HepG2 (cell line): ENCODE measurements around the gene ALK. TPM values are rescaled to one million over a fixed set of nuclear protein-coding genes. Genes with fewer than 3 reads are reported as not detected.

Source experiments
- ATAC-seq: fragments of 200-7000 bp; cut with Tn5 transposase; 3 replicates; pipeline ENCODE4 v1.9.1; 2020; ENCODE audit warnings: mild to moderate bottlenecking, moderate library complexity
- BruUV-seq: library from RNA; stranded (reverse); fragments of 400-500 nt; replicated peaks from 2 replicates; lab custom pipeline; 2021; lab: Mats Ljungman, UMichigan
- CTCF ChIA-PET: fragments of 300-600 bp; formaldehyde crosslinking; extraction: SDS; loops from one replicate; lab custom pipeline; 2021; ENCODE audit warnings: low total read pairs, inconsistent platforms, low intra/inter-chr PET ratio; lab: Yijun Ruan, JAX
- POLR2A ChIA-PET: fragments of 350-600 bp; sonication (Branson Sonifier 250); formaldehyde crosslinking; loops from one replicate; lab custom pipeline; 2020; ENCODE audit warnings: antibody characterized with exemption, inconsistent platforms; lab: Yijun Ruan, JAX
- DNase-seq: peaks from one replicate; pipeline ENCODE4 v3.0.0-alpha.2; 2015; ENCODE audit warnings: low spot score
- FAIRE-seq: peaks from 3 replicates; lab custom pipeline; 2011; peaks lifted over from hg19 to GRCh38; lab: Jason Lieb, UNC
- H2AFZ ChIP-seq: one replicate; pipeline ENCODE4 v1.6.1; 2011; ENCODE audit warnings: low read length, inconsistent platforms
- H3K27ac ChIP-seq: fragments of 300-600 bp; 3 replicates; pipeline ENCODE4 v1.8.0; 2011; ENCODE audit warnings: mixed run types, mild to moderate bottlenecking, mixed read lengths, low read length, inconsistent platforms; ENCODE audit not compliant: insufficient read depth; ENCODE audit errors: extremely low read length
- H3K27me3 ChIP-seq, 2 experiments: fragments of 200-600 bp in 1 of 2; 2 replicates in 1 of 2; 3 replicates in 1 of 2; pipeline versions ENCODE4 v1.6.0 to v1.8.0; 2011; ENCODE audit warnings: low read length in 2 of 2, mild to moderate bottlenecking in 2 of 2, moderate library complexity in 2 of 2, inconsistent platforms in 1 of 2; ENCODE audit not compliant: insufficient read depth in 2 of 2, control insufficient read depth in 1 of 2
- H3K36me3 ChIP-seq, 2 experiments: fragments of 200-600 bp in 1 of 2; replicated peaks in 1 of 2; 2 replicates in 1 of 2; 3 replicates in 1 of 2; pipeline versions ENCODE4 v1.5.1 to v1.8.0; 2011; ENCODE audit warnings: low read length in 2 of 2, inconsistent platforms in 1 of 2; ENCODE audit not compliant: insufficient read depth in 2 of 2, control insufficient read depth in 1 of 2
- H3K4me1 ChIP-seq: 2 replicates; pipeline ENCODE4 v1.5.1; 2012; ENCODE audit warnings: low read length, inconsistent platforms; ENCODE audit not compliant: insufficient read depth
- H3K4me2 ChIP-seq: 2 replicates; pipeline ENCODE4 v1.6.0; 2011; ENCODE audit warnings: low read depth, low read length, inconsistent platforms
- H3K4me3 ChIP-seq, 3 experiments: fragments of 200-600 bp in 1 of 3; sonication (generic), shearing (Covaris generic) in 1 of 3; replicated peaks in 1 of 3; 2 replicates each; pipeline ENCODE4 v1.5.1; 2011 to 2016; ENCODE audit warnings: low read length in 3 of 3, inconsistent platforms in 2 of 3, low read depth in 2 of 3, mild to moderate bottlenecking in 2 of 3, control low read depth in 1 of 3, mixed read lengths in 1 of 3; ENCODE audit not compliant: insufficient read depth in 1 of 3
- H3K79me2 ChIP-seq: one replicate; pipeline ENCODE4 v1.6.1; 2011; ENCODE audit warnings: low read length, inconsistent platforms; ENCODE audit not compliant: insufficient read depth
- H3K9ac ChIP-seq: 2 replicates; pipeline ENCODE4 v1.6.0; 2011; ENCODE audit warnings: mild to moderate bottlenecking, low read depth, low read length, inconsistent platforms; ENCODE audit not compliant: insufficient read depth
- H3K9me3 ChIP-seq: 2 replicates; pipeline ENCODE4 v1.5.1; 2012; ENCODE audit warnings: mild to moderate bottlenecking, low read length
- H4K20me1 ChIP-seq: 2 replicates; pipeline ENCODE4 v1.6.0; 2011; ENCODE audit warnings: inconsistent platforms, mild to moderate bottlenecking, low read length, moderate library complexity; ENCODE audit not compliant: insufficient read depth
- HHEX ChIP-seq: IDR thresholded peaks from 2 replicates; pipeline ENCODE4 v1.6.1; 2016; ENCODE audit warnings: control low read depth
- MAFF ChIP-seq: IDR thresholded peaks from 2 replicates; pipeline ENCODE4 v1.6.1; 2011; ENCODE audit warnings: low read depth, low read length, improper control_type of control experiment
- SRY ChIP-seq: sonication (generic); formaldehyde crosslinking; IDR thresholded peaks from 2 replicates; pipeline ENCODE4 v1.8.0; 2022; ENCODE audit warnings: mild to moderate bottlenecking, missing genetic modification reagents
- ZNF296 ChIP-seq: sonication (generic); formaldehyde crosslinking; conservative IDR thresholded peaks from 2 replicates; pipeline ENCODE4 v1.5.0; 2020; ENCODE audit warnings: mild to moderate bottlenecking, missing genetic modification reagents
- ZNF430 ChIP-seq: sonication (generic); formaldehyde crosslinking; IDR thresholded peaks from 2 replicates; pipeline ENCODE4 v1.9.0; 2021; ENCODE audit warnings: mild to moderate bottlenecking, missing genetic modification reagents
- ZNF652 ChIP-seq: IDR thresholded peaks from 2 replicates; pipeline ENCODE4 v1.6.1; 2016; ENCODE audit warnings: low read depth, borderline replicate concordance
- WGBS: methylation state at CpG from one replicate; pipeline ENCODE4 v1.1.6; 2017; ENCODE audit warnings: low lambda C conversion rate; 5-methylcytosine and 5-hydroxymethylcytosine counted together
- in situ Hi-C: cut with HindIII; loops from 2 replicates; pipeline ENCODE4 v1.10.0; 2017; ENCODE audit warnings: low pct_unique_long_range_greater_than_20kb; ENCODE audit not compliant: extremely low pct_ligation_motif_present
- intact Hi-C: fragments of 100-400 bp; cut with micrococcal nuclease; formaldehyde crosslinking; loops from one replicate; pipeline ENCODE4 v1.10.0; 2022; ENCODE audit not compliant: unreplicated experiment
- polyA plus RNA-seq, 8 experiments: library from polyadenylated mRNA; depleted of rRNA in 3 of 8; stranded (reverse) in 7 of 8; unstranded in 1 of 8; fragments of >200 nt; fragmentation: Illumina TruSeq in 4 of 8; extraction: Trizol in 4 of 8; gene quantifications; 2 replicates each; pipeline versions ENCODE4 v1.2.1 to v1.2.3, GENCODE V29; 2011 to 2016; ENCODE audit warnings: low read depth in 4 of 8, missing spikeins in 1 of 8, mixed read lengths in 1 of 8; ENCODE audit not compliant: insufficient read depth in 1 of 8
- total RNA-seq, 5 experiments: library from RNA; depleted of rRNA; stranded (reverse); fragments of >200 nt; fragmentation: Illumina TruSeq; extraction: Trizol; gene quantifications; 2 replicates each; pipeline ENCODE4 v1.2.3, GENCODE V29; 2016; ENCODE audit warnings: low read depth in 1 of 5
- TF ChIP-seq, protein P1 (sequence below), 2 experiments: sonication (generic) in 1 of 2; formaldehyde crosslinking in 1 of 2; IDR thresholded peaks; 2 replicates each; pipeline versions ENCODE4 v1.6.1 to v1.9.0; 2014 to 2022; ENCODE audit warnings: antibody characterized with exemption in 1 of 2, borderline replicate concordance in 1 of 2, inconsistent platforms in 1 of 2, low read depth in 1 of 2, missing genetic modification reagents in 1 of 2
- TF ChIP-seq, protein P2 (sequence below): sonication (generic); formaldehyde crosslinking; conservative IDR thresholded peaks from 2 replicates; pipeline ENCODE4 v1.4.0; 2020; ENCODE audit warnings: missing genetic modification reagents
- TF ChIP-seq, protein P3 (sequence below): IDR thresholded peaks from 2 replicates; pipeline ENCODE4 v1.6.1; 2012; ENCODE audit warnings: low read length, improper control_type of control experiment
- TF ChIP-seq, protein P4 (sequence below): sonication (generic); formaldehyde crosslinking; IDR thresholded peaks from 2 replicates; pipeline ENCODE4 v1.8.0; 2022; ENCODE audit warnings: mild to moderate bottlenecking, missing genetic modification reagents, borderline replicate concordance

Gene ALK
- total and polyA plus RNA-seq, 2 of the 13 experiments (the other 11 are each of a cell fraction or from before 2014, with no cell fraction given), result not detected

DNA sequence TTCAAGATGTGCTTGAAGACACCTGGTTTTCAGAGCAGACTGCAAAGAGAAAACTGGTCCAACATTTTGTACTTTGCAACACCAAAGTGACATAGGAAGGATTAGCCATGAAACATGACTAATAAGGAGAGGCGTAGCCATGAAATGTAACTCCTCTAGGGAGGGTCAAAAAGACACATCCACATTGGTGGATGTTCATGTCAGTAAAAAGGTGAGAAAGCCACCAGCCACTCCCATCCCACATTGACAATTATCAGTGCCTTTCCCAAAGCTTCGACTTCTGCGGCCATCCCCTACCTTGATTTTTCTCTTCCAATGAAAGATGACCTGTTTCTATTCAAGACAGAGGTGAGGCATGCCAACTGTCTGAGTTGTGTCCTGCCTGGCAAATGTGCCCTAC lies 223.2 kb downstream of the ALK start (continued):
- TF ChIP-seq ZNF296 (CRISPR knock-in tag), result no peak
- TF ChIP-seq ZNF430 (CRISPR knock-in tag), result no peak
- TF ChIP-seq, protein P1, sequence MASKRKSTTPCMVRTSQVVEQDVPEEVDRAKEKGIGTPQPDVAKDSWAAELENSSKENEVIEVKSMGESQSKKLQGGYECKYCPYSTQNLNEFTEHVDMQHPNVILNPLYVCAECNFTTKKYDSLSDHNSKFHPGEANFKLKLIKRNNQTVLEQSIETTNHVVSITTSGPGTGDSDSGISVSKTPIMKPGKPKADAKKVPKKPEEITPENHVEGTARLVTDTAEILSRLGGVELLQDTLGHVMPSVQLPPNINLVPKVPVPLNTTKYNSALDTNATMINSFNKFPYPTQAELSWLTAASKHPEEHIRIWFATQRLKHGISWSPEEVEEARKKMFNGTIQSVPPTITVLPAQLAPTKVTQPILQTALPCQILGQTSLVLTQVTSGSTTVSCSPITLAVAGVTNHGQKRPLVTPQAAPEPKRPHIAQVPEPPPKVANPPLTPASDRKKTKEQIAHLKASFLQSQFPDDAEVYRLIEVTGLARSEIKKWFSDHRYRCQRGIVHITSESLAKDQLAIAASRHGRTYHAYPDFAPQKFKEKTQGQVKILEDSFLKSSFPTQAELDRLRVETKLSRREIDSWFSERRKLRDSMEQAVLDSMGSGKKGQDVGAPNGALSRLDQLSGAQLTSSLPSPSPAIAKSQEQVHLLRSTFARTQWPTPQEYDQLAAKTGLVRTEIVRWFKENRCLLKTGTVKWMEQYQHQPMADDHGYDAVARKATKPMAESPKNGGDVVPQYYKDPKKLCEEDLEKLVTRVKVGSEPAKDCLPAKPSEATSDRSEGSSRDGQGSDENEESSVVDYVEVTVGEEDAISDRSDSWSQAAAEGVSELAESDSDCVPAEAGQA (IDR thresholded peaks at IDR 0.05; ENCODE audit: low read depth), result no peak
- TF ChIP-seq, protein P1 (CRISPR knock-in tag; IDR thresholded peaks at IDR 0.05; ENCODE audit: borderline replicate concordance), result no peak
- TF ChIP-seq, all 625 proteins: peak for 0

DNA sequence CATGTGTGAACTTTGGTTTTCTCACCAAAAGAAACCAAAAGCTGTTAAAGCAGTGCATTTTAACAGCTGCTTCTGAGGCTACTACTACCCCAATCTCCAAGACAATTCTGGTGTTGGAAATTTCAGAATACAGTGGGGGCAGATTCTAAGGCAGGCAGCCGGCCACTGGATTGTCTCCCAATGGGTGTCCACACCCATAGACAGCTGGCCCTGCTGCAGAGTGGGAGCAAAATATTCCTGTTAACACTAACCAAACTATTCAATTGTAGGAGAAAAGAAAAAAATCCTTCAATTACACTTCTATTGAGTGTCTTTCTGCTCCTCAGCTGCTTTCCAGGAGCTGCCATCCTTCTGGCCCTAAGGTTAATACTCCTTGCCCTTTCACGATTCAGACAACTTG lies 223.7 kb downstream of the ALK start:
- BruUV-seq, result no TSS peak
- CTCF ChIA-PET, result no interaction called here

More for the DNA sequence above, 223.7 kb downstream of the ALK start:
- H3K36me3 ChIP-seq, result no peaks in the 10 kb centered on the region
- H3K27ac ChIP-seq, result no peak overlapping the region
- 0 out of 5 replicates have a peak, but pooled peaks cover 0 to 6% of the 10 kb centered on the region in 2 experiments for H3K27me3 ChIP-seq
- POLR2A ChIA-PET, result no interaction called here
- H2AFZ ChIP-seq, result no peak overlapping the region
- FAIRE-seq (no peak), DNase-seq (no peak), ATAC-seq (no peak)
- no peaks in the 10 kb centered on the region for H3K4me1 ChIP-seq
- H3K4me2 ChIP-seq, result no peak overlapping the region
- in situ Hi-C loops (no loop called here), intact Hi-C loops (no loop called here)
- WGBS, result 33% methylated on average over 2 of the region's 2 CpGs
- H3K9ac ChIP-seq, result no peak overlapping the region
- H3K79me2 ChIP-seq, result no peaks in the 10 kb centered on the region
- H3K9me3 ChIP-seq, result no peaks in the 10 kb centered on the region
- no peak overlapping the region for H3K4me3 ChIP-seq
- TF ChIP-seq, protein P2, sequence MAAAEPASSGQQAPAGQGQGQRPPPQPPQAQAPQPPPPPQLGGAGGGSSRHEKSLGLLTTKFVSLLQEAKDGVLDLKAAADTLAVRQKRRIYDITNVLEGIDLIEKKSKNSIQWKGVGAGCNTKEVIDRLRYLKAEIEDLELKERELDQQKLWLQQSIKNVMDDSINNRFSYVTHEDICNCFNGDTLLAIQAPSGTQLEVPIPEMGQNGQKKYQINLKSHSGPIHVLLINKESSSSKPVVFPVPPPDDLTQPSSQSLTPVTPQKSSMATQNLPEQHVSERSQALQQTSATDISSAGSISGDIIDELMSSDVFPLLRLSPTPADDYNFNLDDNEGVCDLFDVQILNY (CRISPR knock-in tag), result no peak
- TF ChIP-seq, protein P3, sequence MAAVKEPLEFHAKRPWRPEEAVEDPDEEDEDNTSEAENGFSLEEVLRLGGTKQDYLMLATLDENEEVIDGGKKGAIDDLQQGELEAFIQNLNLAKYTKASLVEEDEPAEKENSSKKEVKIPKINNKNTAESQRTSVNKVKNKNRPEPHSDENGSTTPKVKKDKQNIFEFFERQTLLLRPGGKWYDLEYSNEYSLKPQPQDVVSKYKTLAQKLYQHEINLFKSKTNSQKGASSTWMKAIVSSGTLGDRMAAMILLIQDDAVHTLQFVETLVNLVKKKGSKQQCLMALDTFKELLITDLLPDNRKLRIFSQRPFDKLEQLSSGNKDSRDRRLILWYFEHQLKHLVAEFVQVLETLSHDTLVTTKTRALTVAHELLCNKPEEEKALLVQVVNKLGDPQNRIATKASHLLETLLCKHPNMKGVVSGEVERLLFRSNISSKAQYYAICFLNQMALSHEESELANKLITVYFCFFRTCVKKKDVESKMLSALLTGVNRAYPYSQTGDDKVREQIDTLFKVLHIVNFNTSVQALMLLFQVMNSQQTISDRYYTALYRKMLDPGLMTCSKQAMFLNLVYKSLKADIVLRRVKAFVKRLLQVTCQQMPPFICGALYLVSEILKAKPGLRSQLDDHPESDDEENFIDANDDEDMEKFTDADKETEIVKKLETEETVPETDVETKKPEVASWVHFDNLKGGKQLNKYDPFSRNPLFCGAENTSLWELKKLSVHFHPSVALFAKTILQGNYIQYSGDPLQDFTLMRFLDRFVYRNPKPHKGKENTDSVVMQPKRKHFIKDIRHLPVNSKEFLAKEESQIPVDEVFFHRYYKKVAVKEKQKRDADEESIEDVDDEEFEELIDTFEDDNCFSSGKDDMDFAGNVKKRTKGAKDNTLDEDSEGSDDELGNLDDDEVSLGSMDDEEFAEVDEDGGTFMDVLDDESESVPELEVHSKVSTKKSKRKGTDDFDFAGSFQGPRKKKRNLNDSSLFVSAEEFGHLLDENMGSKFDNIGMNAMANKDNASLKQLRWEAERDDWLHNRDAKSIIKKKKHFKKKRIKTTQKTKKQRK, result no peak
- TF ChIP-seq SRY (CRISPR knock-in tag), result no peak
- TF ChIP-seq, protein P4, sequence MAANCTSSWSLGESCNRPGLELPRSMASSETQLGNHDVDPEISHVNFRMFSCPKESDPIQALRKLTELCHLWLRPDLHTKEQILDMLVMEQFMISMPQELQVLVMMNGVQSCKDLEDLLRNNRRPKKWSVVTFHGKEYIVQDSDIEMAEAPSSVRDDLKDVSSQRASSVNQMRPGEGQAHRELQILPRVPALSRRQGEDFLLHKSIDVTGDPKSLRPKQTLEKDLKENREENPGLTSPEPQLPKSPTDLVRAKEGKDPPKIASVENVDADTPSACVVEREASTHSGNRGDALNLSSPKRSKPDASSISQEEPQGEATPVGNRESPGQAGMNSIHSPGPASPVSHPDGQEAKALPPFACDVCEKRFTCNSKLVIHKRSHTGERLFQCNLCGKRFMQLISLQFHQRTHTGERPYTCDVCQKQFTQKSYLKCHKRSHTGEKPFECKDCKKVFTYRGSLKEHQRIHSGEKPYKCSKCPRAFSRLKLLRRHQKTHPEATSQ (CRISPR knock-in tag), result no peak
- no peak for TF ChIP-seq HHEX (CRISPR knock-in tag)
- no peak for TF ChIP-seq MAFF
- no peak for TF ChIP-seq ZNF652
- no peaks in the 10 kb centered on the region for H4K20me1 ChIP-seq
